LNCAP (cell line): ENCODE data around the gene TMEM184A.

Experiments used
- CTCF ChIP-seq: fragments of 450-650 bp; IDR thresholded peaks from 2 replicates; pipeline ENCODE4 v1.5.1; 2017; ENCODE audit warnings: mild to moderate bottlenecking

TMEM184A gene

GRCh38 chr7:1498370-1499305 is 57.4 kb downstream of the TMEM184A start:
- no peak for TF ChIP-seq CTCF

GRCh38 chr7:1497293-1497927 is 58.6 kb downstream of the TMEM184A start:
- no peak for TF ChIP-seq CTCF

- no peak for TF ChIP-seq CTCF
Measured at GRCh38 chr7:1496531-1497292, 59.3 kb downstream of the TMEM184A start.

- no peak for TF ChIP-seq CTCF
Measured at GRCh38 chr7:1495564-1496242, 60.3 kb downstream of the TMEM184A start.

- TF ChIP-seq CTCF, result no peak
Measured at GRCh38 chr7:1494866-1495563, 61.0 kb downstream of the TMEM184A start.

- TF ChIP-seq CTCF, result no peak
Measured at GRCh38 chr7:1494447-1494846, 61.6 kb downstream of the TMEM184A start.
